Type B pancreatic cell (in vitro differentiated cells): ENCODE results near the gene INTS7. TPM values are rescaled to one million over a fixed set of nuclear protein-coding genes. Genes with fewer than 3 reads are reported as not detected.

Source experiments
- DNase-seq: peaks from one replicate; pipeline ENCODE4 v3.0.0; 2021; ENCODE audit warnings: mixed read lengths; ENCODE audit not compliant: unreplicated experiment; ENCODE audit errors: extremely low spot score
- H3K27ac Mint-ChIP-seq: 2 replicates; pipeline ENCODE4 v1.8.0; 2021; ENCODE audit warnings: mild to moderate bottlenecking, mixed read lengths
- H3K27me3 Mint-ChIP-seq: 2 replicates; pipeline ENCODE4 v1.8.0; 2021; ENCODE audit warnings: mixed read lengths
- H3K36me3 Mint-ChIP-seq: 2 replicates; pipeline ENCODE4 v1.8.0; 2021; ENCODE audit warnings: mixed read lengths
- H3K4me1 Mint-ChIP-seq: one replicate; pipeline ENCODE4 v1.8.0; 2021; ENCODE audit warnings: mixed read lengths; ENCODE audit not compliant: unreplicated experiment
- H3K4me3 Mint-ChIP-seq: 2 replicates; pipeline ENCODE4 v1.8.0; 2021; ENCODE audit warnings: mild to moderate bottlenecking, mixed read lengths
- H3K9me3 Mint-ChIP-seq: 2 replicates; pipeline ENCODE4 v1.8.0; 2021; ENCODE audit warnings: mixed read lengths
- CTCF ChIP-seq: fragments of 200-600 bp; sonication (generic); conservative IDR thresholded peaks from 2 replicates; pipeline ENCODE4 v1.5.0; 2021; ENCODE audit warnings: antibody characterized with exemption, mild to moderate bottlenecking
- total RNA-seq: library from RNA; stranded (reverse); gene quantifications from 2 replicates; pipeline ENCODE4 v1.2.1, GENCODE V29; 2021; ENCODE audit warnings: low replicate concordance

The INTS7 gene
- total RNA-seq, 1 donor from 2014 or later, result 23.9 TPM

GRCh38 chr1:211903490-211904245 is 131.7 kb downstream of the INTS7 start:
- no peak for DNase-seq
- Mint-ChIP-seq H3K9me3 (no peaks in the 10 kb centered on the region), H3K36me3 (no peaks in the 10 kb centered on the region), H3K4me1 (no peaks in the 10 kb centered on the region), H3K27ac (no peak overlapping the region), H3K27me3 (no peaks in the 10 kb centered on the region), H3K4me3 (no peak overlapping the region)
- no peak for TF ChIP-seq CTCF

GRCh38 chr1:211902624-211903291 is 132.6 kb downstream of the INTS7 start:
- Mint-ChIP-seq H3K27me3 (no peaks in the 10 kb centered on the region), H3K4me3 (no peak overlapping the region), H3K4me1 (no peaks in the 10 kb centered on the region), H3K36me3 (no peaks in the 10 kb centered on the region), H3K27ac (no peak overlapping the region), H3K9me3 (no peaks in the 10 kb centered on the region)
- TF ChIP-seq CTCF, result no peak
- no peak for DNase-seq

GRCh38 chr1:211901945-211902344 is 133.4 kb downstream of the INTS7 start:
- Mint-ChIP-seq H3K9me3 (no peaks in the 10 kb centered on the region), H3K36me3 (no peaks in the 10 kb centered on the region), H3K4me1 (no peaks in the 10 kb centered on the region), H3K27ac (no peak overlapping the region), H3K4me3 (no peak overlapping the region), H3K27me3 (no peaks in the 10 kb centered on the region)
- TF ChIP-seq CTCF, result no peak
- no peak for DNase-seq

GRCh38 chr1:211900441-211900840 is 134.9 kb downstream of the INTS7 start:
- H3K27ac Mint-ChIP-seq, result no peak overlapping the region
- H3K4me1 Mint-ChIP-seq, result no peaks in the 10 kb centered on the region
- no peaks in the 10 kb centered on the region for H3K9me3 Mint-ChIP-seq
- no peaks in the 10 kb centered on the region for H3K36me3 Mint-ChIP-seq
- H3K4me3 Mint-ChIP-seq, result no peak overlapping the region
- DNase-seq, result no peak
- TF ChIP-seq CTCF, result no peak
- no peaks in the 10 kb centered on the region for H3K27me3 Mint-ChIP-seq

GRCh38 chr1:211896958-211897357 is 138.4 kb downstream of the INTS7 start:
- Mint-ChIP-seq H3K27ac (no peak overlapping the region), H3K4me3 (no peak overlapping the region), H3K4me1 (no peaks in the 10 kb centered on the region), H3K9me3 (no peaks in the 10 kb centered on the region), H3K27me3 (no peaks in the 10 kb centered on the region), H3K36me3 (no peaks in the 10 kb centered on the region)
- no peak for DNase-seq
- TF ChIP-seq CTCF, result no peak
